GM21737 (cell line): ENCODE data around the gene TFDP2.

Source experiments
- ATAC-seq: cut with Tn5 transposase; IDR thresholded peaks from one replicate; pipeline ENCODE4 v1.9.1; 2021; ENCODE audit warnings: mild to moderate bottlenecking, moderate library complexity; ENCODE audit not compliant: unreplicated experiment

Gene TFDP2

DNA sequence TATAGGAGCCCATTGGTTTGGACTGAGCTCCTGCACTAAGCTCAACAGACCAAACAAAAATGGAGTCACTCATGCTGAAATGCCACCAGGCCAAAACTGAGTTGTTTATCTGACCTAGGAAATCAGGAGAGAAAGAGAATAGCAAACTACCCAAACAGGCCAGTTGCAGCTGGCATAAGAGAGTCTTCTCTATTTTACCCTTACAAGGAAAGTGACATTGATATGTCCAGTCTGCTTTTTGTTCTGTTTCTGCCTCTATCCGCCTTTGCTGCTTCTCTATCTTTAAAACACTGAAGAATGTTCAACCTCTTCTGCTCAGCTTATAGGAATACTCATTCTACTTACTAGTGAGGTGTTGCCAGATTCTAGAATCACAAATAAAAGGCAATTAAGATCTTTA lies 177.8 kb downstream of the TFDP2 start:
- ATAC-seq: no peak

DNA sequence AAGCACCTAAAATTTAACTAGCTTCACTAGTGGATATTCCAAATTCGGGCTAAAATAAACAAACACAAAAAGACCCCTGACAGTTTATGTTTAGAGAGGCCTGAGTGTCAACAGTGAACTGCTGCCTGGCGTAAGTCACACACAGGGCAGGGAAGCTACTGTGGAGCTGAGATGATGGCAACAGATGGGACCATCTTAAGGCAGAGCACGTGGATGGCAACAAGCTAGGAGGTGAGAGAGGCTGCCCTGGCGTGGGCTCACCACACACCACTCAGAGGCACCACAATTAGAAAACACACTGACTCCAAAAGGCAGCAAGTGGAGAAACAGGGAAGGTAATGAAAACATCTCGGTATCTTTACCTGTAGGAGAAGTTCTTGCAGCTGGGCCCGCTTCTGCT lies 179.6 kb downstream of the TFDP2 start:
- ATAC-seq: no peak

DNA sequence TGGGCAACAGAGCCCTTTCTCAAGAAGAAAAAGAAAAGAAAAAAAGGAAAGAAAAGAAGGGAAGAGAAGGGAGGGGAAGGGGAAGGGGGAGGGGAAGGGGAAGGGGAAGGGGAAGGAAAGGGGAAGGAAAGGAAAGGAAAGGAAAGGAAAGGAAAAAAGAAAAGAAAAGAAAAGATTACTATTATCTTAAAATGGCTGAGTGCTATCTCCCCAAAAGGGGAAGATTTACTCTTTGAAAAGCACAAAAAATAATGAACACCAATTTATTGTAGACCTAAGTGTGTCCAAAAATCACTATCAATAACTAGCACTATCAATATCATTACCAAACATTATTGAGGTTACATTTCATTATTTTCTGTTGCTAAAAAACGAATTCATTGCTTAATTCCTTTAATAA lies 183.9 kb downstream of the TFDP2 start:
- no peak for ATAC-seq

DNA sequence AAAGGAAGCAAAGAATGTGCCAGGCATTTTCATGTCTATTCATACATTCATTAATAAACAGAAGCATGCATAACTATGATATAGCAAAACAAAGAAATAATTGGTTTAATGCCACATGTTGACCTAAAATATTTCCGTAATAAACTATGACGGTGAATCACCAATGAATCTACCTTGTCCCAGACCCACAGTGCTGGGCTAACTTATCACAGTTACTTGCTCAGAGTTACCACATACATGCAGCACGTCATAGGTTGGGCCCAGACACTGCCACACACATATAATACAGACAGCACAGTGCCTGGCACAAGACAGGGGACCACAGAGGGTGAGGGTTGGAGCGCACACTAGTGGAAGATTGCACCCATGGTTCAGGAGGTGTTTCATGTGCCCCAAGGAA lies 186.0 kb downstream of the TFDP2 start:
- ATAC-seq: no peak

DNA sequence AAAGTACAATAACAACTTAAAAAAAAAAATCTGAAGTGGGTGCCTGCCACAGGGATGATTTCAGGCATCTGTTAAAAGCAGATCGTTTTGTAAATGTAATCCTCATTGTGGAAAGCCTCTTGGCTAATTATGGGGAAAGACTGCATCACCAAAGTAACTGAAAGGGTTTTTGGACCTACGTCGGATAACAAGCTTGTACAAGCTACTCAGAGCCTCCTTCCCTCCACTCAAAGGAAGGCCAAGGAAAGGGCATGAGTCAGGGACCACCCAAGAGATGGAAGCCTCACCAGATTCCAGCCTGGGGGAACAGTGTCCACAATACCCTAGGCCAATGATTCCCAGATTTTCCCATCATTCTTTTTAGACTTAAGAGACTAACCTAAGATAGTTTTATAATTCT lies 188.6 kb downstream of the TFDP2 start:
- ATAC-seq: no peak

DNA sequence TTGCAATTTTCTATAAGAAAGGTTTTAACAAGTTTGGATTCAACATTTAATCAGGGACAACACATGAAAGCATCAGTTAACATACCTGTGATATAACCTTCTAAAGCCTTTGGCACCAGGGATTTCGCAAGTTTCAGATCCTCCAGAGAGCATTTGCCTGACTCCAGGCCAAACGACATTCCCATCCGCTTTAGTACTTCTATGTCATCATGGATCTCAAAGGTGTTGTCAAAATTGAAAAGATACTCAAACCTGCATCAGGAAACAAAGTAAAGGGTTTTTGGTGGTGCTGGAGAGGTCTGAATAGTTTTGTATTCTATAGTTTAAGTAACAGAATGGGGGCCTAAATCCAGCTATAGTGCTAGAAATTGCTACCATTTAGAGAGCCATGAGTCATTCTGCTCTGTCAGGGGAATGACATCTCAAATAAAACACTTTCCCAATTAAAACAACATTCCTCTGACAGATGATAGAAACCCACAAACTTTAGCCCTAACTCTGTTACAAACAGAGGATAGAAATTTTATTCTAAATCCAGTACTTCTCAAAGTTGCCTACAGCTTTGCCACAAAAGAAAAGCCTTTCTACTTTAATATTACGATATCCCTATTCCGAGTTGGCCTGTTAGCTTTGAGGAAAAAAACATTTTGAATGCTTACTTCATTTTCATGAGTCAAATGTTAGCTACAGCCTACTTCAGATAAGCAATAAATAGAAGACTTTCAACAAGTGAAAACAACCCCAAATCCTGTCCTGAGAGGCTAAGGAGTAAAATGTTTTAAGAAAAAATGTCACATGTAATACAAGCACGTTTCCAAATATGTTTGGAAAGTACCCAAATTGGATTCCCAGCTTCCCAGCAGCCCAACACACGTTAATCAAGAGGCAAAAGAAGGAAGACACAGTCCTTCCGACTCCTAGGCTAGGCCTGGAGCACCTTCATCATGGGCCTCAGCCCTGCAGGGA lies 189.5 kb downstream of the TFDP2 start:
- no peak for ATAC-seq

DNA sequence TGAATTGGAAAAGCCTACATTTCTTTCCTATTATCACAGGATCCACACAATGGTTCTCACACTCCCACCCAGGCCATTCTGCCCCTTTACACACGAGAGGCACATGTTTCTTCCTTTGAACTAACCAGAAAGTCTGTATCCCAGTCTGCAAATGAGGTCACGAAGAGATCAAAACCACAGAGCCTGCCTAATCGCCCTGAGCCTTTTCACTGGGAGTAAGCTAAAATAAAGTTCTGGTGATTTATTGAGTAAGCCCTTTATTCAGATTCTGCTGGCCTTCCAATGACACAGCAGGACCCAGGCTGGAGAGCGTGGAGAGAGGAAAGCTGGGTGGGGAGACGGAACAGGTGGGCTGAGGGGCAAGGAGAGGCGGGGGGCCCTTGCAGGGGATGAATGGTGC lies 194.2 kb downstream of the TFDP2 start:
- ATAC-seq: no peak

DNA sequence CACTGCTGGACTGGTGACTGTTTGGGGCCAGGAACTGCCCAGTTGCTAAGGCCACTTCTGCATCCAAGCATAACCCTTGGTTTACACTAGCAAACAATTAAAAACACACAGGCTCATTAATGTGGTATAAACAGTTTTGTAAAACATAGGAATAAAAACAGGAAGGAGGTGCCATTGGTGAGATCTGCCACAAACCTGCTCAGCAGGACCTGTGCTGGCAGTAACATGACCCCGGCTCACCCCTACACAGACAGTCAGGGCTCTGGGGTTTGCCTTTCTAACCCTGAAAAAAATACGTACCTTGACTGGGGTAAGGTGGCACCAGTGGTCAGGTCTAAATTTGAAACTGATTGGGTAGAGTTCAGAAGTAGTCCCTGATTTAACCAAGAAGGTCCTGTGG lies 196.7 kb downstream of the TFDP2 start:
- no peak for ATAC-seq

DNA sequence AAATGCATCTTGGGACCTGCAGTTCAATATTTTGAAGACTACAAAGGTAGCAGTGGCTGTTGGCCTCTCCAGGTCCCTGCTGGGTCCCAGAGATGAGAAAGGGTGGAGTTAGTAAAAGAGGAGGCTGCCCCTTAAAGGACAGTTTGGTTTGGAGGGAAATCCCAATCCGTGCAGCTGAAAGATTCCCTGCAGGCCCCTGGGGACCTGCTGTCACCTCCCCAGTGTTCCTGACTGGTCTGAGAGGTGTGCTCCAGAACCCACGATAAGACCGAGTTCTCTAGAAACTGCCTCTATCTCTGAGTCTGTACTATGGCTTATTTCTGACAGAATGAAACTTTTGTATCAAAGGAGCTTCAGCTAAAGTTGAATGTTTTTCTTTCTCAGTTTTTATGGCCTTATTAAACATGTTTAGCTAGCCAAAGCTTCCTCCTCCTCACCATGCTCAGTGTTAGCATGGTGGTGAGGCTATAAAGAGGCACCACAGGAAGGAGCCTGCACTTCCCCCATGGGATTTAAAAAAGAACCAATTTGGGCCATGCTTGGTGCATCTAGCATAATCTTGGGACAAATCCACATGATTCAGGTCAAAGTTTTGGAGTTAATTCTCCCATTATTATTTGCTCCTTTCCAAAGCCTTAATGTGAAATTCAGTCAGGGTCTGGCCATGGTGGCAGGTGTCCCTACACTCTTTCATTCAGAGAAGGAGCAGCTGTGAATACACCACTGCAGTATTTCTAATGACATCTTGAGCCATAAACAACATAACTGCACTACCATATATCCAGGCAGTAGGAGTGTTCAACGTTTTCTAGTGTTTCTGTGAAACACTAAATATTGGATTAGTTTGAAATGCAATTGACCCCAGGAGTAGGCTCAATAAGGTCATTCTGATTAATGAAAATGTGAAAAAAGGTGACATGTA lies 198.5 kb downstream of the TFDP2 start:
- ATAC-seq: no peak

DNA sequence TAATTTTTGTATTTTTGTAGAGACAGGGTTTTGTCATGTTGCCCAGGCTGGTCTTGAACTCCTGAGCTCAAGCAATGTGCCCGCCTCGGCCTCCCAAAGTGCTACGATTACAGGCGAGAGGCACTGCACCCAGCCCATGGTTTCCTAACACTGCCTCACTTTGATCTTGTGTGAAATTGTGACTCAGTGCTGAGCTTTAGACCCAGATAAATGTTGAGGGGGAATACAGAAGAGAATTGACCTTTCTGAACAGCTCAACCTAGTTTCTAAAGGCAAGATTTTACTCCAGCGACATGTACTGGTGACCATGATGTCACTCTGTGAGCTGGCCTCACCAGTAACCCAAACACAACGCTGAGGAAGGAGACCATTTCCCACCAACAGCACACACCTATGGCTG lies 199.4 kb downstream of the TFDP2 start:
- no peak for ATAC-seq

DNA sequence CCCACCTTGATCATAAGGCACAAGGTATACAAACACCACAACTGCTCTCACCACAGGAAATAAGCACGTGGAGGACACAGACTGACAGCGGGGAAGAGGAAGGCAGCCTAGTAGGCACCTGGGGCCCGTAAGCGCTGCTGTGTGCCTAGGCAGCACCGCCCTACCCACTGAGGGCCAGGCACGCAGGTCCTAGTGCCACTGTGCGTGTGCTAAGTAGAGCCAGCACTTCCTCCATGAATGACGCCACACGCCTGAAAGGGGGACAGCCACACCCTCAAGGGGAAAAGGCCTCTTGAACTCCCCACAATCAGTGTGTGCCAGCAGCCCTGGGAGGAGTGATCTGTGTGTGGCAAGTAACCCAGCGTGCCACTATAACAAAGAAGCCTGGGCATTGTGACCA lies 199.9 kb downstream of the TFDP2 start:
- ATAC-seq: no peak

DNA sequence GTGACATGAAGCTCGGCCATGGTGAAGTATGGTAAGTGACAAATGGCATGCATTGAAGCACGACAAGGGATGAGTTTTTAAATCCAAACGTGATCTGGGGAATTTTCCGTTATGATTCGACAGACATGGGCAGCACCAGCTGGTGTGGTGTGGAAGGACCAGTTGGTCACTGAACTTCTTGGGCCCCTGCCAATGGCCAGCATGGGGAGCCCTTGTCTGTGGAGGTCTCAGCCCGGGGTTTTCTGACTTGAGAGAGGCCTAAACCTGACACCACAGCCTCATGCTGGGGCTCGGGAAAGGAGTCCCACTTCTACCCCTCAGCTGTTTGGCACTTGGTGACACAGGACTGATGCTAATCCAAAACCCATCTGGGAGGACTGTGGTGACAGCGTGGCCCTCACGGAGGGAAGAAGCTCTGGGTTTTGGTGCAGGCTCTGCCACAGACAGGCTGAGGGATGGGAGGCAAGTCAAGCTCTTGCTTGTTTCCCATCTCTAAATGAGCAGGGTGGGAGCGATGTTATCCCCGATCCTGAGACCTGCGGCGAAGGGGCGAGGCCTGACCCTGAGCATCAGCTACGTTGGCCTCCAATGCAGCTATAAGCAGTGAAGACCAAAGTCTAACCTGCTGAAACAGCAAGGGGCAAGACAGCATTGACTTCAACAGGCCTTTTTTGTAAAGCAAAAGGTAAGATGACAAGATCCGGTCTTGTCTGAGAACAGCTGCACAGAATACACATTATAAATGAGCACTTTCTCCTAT lies 203.4 kb downstream of the TFDP2 start:
- no peak for ATAC-seq

DNA sequence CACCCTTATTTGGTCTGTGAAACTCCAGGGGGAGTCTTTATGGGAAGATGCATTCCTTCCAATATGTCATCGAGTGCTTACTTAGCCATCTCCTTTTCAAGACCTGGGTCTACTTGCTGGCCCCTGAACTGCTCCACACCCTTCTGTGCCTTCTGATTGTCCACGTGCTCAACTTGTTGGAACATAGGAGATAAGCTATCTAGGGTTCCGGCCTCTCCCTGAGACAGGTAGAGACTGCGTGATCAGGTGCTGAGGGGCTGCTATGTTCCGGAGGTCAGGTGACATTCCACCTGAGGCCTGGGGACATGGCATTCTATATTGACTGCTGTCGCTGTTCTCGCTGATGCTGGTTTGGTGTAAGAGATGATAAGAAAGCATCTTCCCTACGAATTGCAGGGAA lies 207.3 kb downstream of the TFDP2 start:
- no peak for ATAC-seq

DNA sequence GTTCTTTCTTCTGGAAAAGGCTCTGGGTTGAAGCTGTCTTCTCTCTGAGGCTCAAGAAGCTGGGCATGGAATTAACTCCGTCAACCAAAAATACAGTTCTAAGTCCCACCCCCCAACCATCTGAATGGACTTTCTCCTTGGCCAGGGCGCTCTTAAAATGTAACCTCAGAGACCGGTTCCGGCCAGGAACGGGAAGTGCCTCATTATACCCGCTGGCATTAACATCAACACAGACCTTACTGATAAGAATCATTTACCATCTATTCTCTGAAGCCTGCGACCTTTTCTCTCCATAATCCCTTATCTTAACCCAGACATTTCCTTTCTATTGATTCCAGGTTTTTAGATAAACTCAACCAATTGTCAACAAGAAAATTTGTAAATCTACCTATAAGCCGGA lies 208.3 kb downstream of the TFDP2 start:
- ATAC-seq: no peak

DNA sequence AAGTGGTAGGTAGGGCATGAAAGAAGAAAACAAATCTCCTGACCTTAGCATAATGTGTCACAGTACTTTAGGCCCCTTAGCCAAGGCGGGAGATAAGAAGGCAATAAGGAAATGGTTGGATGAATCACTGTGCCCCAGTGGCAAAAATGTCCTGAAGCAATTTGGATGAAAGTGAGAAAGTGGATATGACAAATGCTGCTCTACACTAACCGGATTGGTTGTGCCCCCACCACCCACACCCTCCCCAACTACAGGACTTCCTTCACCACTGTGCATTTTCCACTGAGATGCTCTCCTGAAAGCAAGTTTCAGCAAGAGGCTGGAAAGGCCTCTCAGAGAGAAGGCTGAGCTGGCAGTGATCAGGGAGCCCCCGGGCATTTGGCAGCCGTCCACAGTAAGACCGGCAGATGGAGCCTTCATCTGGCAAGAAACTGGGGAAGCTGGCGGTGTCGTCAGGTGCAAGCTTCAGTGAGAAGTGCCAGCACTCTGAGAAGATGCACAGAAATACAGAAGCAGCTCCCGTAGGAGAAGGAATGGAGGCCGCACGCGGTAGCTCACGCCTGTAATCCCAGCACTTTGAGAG lies 209.1 kb downstream of the TFDP2 start:
- no peak for ATAC-seq

DNA sequence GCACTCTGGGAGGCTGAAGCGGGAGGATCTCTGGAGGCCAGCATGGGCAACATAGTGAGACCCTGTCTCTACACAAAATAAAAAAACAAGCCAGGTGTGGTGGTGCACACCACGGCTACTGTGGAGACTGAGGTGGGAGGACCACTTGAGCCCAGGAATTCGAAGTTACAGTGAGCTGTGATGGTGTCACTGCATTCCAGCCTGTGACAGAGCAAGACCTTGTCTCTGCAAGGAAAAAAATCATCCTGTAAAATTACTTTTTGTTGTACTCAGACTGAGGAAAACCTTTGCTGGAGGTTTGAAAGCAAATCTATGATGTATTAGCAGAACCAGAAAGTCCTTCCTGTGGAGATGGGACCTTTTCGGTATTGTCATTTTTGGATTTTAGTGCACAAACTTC lies 209.6 kb downstream of the TFDP2 start:
- ATAC-seq: no peak

DNA sequence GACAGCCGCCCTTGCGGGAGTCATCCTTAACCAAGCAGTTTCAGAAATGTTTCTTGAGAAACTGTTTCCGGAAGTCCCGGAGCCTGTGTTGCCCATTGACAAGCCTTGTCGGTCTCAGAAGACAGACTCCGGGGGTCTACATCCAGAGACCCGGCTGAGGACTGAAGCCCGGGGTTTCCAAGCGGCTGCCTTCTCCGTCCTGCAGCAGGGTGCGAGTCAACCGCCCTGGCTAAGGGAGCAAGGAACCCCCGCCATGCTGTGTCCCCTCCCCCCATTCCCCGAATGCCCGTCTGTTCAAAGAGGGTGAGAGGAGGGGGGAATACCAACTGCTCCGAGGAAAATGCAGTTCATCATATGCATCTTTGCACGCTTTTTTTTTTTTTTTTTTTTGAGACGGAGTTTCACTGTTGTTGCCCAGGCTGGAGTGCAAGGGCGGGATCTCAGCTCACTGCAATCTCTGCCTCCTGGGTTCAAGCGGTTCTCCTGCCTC lies 211.3 kb downstream of the TFDP2 start:
- ATAC-seq: no peak

DNA sequence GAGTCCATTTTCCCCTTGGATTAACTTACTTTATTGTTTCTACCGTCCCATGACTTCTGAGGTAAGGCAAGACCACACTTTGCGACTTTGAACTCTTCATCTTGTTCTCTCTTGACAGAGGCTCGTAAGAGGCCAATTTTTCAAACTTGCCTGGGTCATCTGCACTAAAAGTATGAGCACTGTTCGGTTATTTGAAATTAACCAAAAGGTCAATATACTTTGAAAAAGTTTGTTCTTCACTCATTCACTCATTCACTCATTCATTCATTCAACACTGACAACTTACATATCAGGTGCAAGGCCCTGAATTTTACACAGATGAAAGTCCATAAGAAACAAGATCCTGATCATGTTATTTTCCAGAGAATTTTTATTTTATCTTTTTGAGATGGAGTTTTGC lies 215.0 kb downstream of the TFDP2 start:
- ATAC-seq: no peak

DNA sequence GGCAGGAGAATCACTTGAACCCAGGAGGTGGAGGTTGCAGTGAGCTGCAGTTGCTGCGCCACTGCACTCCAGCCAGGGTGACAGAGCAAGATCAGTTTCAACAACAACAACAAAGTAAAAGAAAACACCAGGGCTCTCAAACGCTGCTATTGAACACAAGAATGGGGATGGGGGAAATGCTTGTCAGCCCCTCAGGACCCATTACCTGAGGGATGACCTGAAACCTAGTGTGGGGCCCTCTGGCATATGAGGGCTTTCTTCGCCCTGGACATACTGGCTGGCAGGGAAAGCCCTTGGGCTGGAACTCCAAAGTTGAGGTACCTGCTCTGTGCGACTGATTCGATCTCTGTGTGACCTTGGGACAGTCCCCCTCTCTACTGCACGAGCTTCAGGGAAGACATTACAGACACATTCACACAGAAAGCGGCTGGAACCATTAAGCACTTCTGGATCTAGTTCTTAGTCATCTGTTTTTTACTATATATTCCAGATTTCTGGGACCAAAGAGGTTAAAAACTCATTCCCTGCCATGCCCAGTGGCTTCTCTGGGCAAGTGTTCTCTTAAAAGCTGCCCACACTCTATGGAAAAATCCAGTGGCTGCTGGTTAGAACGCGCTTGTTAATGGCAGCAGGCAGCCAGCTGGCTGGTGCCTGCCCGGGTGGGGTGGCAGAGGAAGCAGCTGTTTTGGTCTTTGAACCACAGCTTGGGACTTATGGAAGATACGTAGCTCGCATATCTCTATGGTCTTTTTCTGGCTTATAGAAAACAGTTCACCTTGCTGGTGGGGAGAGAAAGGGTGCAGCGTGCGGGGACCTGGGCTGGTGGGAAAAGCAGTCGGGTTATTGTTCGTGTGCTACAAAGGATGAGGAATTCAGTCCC lies 215.7 kb downstream of the TFDP2 start:
- ATAC-seq: no peak

DNA sequence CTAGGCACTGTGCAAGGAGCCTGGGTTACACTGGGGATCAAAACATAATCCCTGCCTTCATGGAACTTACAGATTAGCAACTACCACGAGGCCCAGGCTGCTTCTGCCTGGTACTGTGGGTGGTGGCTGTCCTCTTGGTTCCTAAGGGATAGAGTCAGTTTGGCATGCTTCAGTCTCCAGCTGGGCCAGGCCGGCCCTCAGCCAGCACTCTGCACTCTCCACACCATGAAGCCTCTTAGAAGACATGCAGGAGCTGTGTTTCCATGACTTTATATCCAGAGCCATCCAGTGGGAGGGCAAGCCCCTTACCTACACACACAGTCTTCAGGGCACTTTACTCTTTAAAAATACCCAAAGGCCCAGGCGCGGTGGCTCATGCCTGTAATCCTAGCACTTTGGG lies 218.5 kb downstream of the TFDP2 start:
- ATAC-seq: no peak
